NCI-H524 treated with DMSO at 0.1 percent for 48 hours (cell line): ENCODE data around the gene COL13A1.

ENCODE experiments used
- DNase-seq: peaks from one replicate; lab custom pipeline; 2025; lab: John Stamatoyannopoulos, UW

The COL13A1 gene

GRCh38 chr10:69963835-69964710, 162.4 kb downstream of the COL13A1 start:
- no peak for DNase-seq

- DNase-seq, result no peak
Measured at GRCh38 chr10:69965086-69965485, 163.4 kb downstream of the COL13A1 start.

GRCh38 chr10:69965919-69966662, 164.4 kb downstream of the COL13A1 start:
- no peak for DNase-seq

GRCh38 chr10:69968830-69969229, 167.1 kb downstream of the COL13A1 start:
- DNase-seq, result no peak

- DNase-seq, result no peak
Measured at GRCh38 chr10:69969977-69970376, 168.3 kb downstream of the COL13A1 start.

GRCh38 chr10:69972981-69973397, 171.3 kb downstream of the COL13A1 start:
- no peak for DNase-seq

- no peak for DNase-seq
Measured at GRCh38 chr10:69973678-69974077, 172.0 kb downstream of the COL13A1 start.

GRCh38 chr10:69974551-69975155, 172.9 kb downstream of the COL13A1 start:
- DNase-seq, result no peak

GRCh38 chr10:69976795-69977546, 175.3 kb downstream of the COL13A1 start:
- no peak for DNase-seq

GRCh38 chr10:69979174-69979573, 177.5 kb downstream of the COL13A1 start:
- no peak for DNase-seq

- DNase-seq, result no peak
Measured at GRCh38 chr10:69980672-69981071, 179.0 kb downstream of the COL13A1 start.

GRCh38 chr10:69988094-69988493, 186.4 kb downstream of the COL13A1 start:
- no peak for DNase-seq

- DNase-seq, result no peak
Measured at GRCh38 chr10:69991151-69991550, 189.4 kb downstream of the COL13A1 start.

- no peak for DNase-seq
Measured at GRCh38 chr10:69994262-69994661, 192.6 kb downstream of the COL13A1 start.

- no peak for DNase-seq
Measured at GRCh38 chr10:69996611-69997010, 194.9 kb downstream of the COL13A1 start.

GRCh38 chr10:70000262-70000661, 198.6 kb downstream of the COL13A1 start:
- no peak for DNase-seq

- DNase-seq, result no peak
Measured at GRCh38 chr10:70007116-70007820, 205.6 kb downstream of the COL13A1 start.
